GM23338 (cell line): ENCODE measurements around the gene TOM1L2.

ENCODE experiments used
- CREB1 ChIP-seq: fragments of 250-450 bp; sonication (Bioruptor Pico); IDR thresholded peaks from 2 replicates; pipeline ENCODE4 v1.5.0; 2020; ENCODE audit warnings: low read depth, mild to moderate bottlenecking, moderate library complexity
- EZH2 ChIP-seq: fragments of 200-600 bp; sonication (generic); IDR thresholded peaks from one replicate; pipeline ENCODE4 v1.8.0; 2017; ENCODE audit warnings: antibody characterized with exemption, mild to moderate bottlenecking, low read depth; ENCODE audit not compliant: unreplicated experiment
- EZH2phosphoT487 ChIP-seq: fragments of 200-600 bp; sonication (generic); IDR thresholded peaks from one replicate; pipeline ENCODE4 v1.8.1; 2018; ENCODE audit warnings: antibody characterized with exemption; ENCODE audit not compliant: unreplicated experiment
- NANOG ChIP-seq: IDR thresholded peaks from 2 replicates; pipeline ENCODE4 v1.6.1; 2016; ENCODE audit warnings: antibody characterized with exemption, borderline replicate concordance
- POLR2AphosphoS5 ChIP-seq: IDR thresholded peaks from 2 replicates; pipeline ENCODE4 v1.6.1; 2016; ENCODE audit warnings: antibody characterized with exemption, low read depth
- REST ChIP-seq: IDR thresholded peaks from one replicate; pipeline ENCODE4 v1.6.1; 2018; ENCODE audit warnings: antibody characterized with exemption; ENCODE audit not compliant: unreplicated experiment
- STAT1 ChIP-seq: IDR thresholded peaks from one replicate; pipeline ENCODE4 v1.6.1; 2016; ENCODE audit warnings: antibody characterized with exemption; ENCODE audit not compliant: unreplicated experiment
- TF ChIP-seq, protein P1 (sequence below), 2 experiments: fragments of 200-600 bp in 1 of 2; sonication (generic) in 1 of 2; conservative IDR thresholded peaks; 2 replicates each; pipeline versions ENCODE4 v1.5.1 to v1.6.1; 2016 to 2017; ENCODE audit warnings: antibody characterized with exemption in 2 of 2, low read depth in 2 of 2, mild to moderate bottlenecking in 2 of 2, moderate library complexity in 1 of 2

DNA sequence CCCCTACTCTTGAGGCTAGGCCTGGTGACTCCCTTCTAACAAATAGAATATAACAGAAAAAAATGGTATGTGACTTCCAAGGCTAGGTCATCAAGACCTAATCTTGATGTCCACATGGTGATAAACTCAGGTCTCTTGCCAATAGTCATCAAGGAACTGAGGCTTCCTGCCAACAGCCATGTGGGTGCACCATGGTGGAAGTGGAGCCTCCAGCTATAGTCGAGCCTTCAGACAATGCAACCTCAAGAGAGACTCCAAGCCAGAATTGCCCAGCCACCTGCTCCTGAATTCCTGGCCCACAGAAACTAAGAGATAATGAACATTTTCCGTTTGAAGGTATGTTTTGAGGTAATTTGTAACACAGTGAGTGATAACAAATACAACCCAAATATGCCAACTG, 79.5 kb downstream of the TOM1L2 start:
- TF ChIP-seq REST (no peak), EZH2 (no peak), EZH2phosphoT487 (no peak), STAT1 (no peak), POLR2AphosphoS5 (no peak), CREB1 (CRISPR knock-in tag) (no peak), NANOG (no peak)
- TF ChIP-seq, protein P1, sequence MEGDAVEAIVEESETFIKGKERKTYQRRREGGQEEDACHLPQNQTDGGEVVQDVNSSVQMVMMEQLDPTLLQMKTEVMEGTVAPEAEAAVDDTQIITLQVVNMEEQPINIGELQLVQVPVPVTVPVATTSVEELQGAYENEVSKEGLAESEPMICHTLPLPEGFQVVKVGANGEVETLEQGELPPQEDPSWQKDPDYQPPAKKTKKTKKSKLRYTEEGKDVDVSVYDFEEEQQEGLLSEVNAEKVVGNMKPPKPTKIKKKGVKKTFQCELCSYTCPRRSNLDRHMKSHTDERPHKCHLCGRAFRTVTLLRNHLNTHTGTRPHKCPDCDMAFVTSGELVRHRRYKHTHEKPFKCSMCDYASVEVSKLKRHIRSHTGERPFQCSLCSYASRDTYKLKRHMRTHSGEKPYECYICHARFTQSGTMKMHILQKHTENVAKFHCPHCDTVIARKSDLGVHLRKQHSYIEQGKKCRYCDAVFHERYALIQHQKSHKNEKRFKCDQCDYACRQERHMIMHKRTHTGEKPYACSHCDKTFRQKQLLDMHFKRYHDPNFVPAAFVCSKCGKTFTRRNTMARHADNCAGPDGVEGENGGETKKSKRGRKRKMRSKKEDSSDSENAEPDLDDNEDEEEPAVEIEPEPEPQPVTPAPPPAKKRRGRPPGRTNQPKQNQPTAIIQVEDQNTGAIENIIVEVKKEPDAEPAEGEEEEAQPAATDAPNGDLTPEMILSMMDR (conservative IDR thresholded peaks at IDR 0.05; ENCODE audit: low read depth in 2 of 2), result no peak
